ENCODE data around the gene CD160.
"Not testable (repeated sequence)": the region's sequence is repeated elsewhere in the genome, so short reads cannot be mapped to it uniquely, and the experiment has no call there.

The CD160 gene, protein sequence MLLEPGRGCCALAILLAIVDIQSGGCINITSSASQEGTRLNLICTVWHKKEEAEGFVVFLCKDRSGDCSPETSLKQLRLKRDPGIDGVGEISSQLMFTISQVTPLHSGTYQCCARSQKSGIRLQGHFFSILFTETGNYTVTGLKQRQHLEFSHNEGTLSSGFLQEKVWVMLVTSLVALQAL

DNA sequence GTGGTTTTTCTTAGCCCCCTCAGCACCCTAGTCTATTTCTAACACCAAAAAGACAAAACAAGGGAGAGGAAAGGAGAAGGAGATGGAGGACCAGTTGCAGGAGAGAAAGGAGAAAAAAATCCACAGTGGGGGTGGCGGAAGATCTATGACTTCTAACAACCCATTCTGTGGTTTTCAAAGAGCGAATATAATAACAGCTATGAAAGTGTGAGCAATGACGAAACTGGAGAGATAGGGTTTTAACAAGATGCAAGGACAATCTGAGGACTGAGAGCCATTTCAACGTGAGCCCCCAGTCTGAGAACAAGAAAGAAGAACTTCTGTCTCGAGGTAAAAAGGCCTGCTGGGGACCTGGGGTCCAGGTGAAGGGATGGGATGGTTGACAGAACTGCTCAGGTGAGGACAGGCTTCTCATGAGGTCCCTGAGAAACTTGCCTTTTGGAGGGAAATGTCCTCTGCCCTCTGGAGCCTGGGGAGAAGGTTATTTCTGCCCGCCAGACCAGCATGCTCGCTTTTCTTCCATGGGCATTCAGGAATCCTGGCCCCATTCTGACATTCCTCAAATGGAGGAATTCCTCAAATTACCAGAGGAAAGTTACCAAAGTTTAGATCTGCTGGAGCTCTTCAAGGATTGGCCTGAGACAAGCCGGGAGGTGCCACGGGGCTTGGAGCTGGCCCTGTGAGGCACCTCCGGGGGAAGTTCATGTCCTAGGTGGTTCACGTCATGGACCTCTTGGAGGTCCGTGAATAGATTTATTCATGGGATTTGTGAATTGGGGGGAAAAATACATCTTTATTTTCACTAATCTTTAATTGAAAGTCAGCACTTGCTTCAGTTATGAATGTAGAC, at the start of gene CD160:
Gene CD160, plus strand, starts transcription at position 270 of the 850 bp plus-strand sequence. CDS start 8,829 bp downstream, outside the sequence.
- DNase-seq = peak; percentile 58

DNA sequence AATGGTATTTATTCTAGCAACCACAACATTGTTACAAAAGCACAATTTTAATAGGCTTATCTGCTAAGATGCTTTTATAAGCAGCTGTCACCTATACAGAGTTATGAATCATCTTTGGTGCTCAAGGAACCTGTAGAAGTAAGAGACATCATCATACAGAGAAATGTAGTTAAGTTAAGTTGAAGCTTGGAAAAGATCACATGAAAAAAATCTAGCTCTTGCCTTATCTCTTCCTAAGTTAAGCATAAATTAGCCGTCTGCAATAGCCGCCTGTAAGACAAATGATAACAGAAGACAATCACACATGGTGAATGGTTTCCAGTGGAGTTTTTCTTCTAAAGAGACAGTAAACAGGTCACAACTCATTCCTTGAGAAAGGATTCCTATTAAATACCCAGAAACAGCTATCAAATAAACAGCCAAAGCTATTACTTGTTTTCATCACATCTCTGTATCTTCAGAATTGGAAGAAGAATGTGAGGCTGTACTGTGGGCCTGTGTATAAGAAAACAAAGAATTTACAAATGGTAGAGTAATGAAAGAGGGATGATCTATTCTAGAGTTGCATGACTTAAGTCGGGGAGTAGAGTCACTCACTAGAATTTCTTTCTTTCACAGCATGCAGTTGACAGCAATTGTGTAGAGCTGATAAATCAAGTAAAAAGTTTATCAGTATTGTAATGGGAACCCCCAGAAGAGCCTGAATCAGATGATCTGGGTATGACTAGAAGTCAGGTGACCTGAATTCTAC, 48.1 kb upstream of the CD160 start:
- not testable (repeated sequence) for DNase-seq

DNA sequence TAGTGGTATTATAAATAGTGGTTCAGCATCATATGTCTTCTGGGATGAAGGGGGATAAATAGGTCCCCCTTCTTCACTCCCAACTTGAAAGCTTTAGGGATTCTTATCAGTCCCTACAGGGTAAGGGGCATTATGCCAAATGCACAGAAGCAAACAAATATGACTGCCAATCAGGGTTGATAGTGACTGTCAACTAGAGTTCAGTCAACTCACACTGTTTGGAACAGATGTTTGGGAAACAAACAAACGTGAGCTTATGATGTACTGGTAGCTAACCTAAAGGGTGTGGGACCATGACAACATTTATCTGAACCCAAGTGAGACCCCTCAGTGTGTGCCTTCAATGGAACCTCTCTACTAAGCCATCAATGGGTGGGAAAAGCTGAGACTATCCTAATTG, 46.1 kb upstream of the CD160 start:
- DNase-seq = not testable (repeated sequence)

DNA sequence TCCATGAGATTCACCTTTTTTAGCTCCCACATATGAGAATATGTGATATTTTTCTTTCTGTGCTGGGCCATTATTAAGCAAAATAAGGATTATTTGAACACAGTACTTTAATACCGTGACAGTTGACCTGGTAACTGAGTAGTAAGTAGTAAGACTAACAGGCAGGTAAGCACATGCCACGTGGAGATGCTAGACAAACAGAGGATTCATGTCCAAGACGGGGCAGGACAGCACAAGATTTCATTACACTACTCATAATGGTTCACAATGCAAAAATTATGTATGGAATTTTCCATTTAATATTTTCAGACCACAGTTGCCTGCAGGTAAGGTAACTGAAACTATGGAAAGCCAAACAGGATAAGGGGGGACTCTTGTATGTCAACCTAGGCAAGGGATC, 34.4 kb upstream of the CD160 start:
- not testable (repeated sequence) for DNase-seq

DNA sequence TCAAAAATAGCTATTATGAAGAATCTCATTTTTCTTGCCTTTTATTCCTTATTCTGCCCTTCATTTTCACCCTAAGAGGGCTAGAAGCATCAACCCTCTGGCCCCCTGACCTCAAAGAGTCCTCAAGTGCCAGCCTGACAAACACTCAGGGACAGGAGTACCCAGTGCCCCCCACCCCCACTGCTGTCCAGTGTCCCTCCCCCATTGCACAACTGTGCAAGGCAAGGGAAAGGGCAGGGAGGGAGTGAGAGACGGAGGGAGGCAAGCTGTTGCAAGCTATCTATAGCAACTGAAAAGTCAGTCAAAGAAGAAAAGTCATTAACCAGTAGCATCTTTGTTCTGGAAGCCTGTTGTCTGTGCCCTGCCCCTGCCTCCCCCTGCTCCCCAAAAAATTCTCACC, 33.2 kb upstream of the CD160 start:
- DNase-seq = not testable (repeated sequence)

DNA sequence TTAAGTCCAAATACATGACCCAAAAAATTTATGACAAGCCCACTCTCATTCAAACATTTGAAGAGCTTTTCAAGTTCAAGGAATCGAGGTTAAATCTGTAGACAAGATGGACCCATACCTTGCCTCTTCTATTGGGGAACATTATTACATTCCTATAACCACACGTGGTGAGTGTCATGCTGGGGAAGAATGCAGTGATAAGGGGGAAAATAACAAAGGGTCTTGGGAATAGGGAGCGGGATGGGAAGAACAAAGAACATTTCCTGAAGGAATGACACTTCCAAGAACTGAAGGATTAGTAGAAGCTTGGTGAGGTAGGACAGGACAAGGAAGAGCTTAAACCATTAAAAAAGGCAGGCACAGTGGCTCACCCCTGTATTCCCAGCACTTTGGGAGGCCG, 31.0 kb upstream of the CD160 start:
- no peak for DNase-seq

DNA sequence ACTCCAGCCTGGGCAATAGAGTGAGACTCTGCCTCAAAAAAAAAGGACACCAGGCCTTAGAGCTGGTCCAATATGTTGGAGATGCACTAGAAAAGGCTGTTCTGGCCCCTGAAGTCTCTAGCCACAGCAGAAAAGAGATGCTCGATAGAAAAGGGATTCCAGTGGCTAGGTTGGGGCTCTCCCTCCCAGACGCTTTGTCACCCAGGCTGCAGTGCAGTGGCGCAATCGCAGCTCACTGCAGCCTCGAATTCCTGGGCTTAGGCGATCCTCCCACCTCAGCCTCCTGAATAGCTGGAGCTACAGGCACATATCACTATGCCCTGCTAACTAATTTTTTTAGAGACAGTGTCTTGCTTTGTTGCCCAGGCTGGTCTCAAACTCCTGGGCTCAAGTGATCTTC, 30.4 kb upstream of the CD160 start:
- no peak for DNase-seq

DNA sequence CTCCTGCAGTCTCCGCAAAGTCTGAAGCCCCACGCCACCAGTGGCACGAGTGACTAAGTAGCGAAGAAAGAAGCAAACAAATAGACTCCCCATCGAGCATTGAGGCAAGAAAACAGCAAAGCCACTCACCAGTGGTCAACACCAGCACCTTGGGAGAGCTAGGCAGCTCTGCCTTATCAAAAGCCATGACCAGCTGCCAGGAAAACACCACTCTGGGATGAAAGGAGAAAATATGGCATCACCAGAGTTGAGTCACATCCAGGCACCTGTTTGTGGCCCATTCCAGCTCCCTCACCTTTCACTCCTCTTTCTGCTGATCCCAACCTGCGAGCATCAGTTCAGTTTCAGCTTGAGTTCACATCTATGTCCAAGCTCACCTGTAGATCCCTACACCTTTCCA, 29.4 kb upstream of the CD160 start:
- no peak for DNase-seq

DNA sequence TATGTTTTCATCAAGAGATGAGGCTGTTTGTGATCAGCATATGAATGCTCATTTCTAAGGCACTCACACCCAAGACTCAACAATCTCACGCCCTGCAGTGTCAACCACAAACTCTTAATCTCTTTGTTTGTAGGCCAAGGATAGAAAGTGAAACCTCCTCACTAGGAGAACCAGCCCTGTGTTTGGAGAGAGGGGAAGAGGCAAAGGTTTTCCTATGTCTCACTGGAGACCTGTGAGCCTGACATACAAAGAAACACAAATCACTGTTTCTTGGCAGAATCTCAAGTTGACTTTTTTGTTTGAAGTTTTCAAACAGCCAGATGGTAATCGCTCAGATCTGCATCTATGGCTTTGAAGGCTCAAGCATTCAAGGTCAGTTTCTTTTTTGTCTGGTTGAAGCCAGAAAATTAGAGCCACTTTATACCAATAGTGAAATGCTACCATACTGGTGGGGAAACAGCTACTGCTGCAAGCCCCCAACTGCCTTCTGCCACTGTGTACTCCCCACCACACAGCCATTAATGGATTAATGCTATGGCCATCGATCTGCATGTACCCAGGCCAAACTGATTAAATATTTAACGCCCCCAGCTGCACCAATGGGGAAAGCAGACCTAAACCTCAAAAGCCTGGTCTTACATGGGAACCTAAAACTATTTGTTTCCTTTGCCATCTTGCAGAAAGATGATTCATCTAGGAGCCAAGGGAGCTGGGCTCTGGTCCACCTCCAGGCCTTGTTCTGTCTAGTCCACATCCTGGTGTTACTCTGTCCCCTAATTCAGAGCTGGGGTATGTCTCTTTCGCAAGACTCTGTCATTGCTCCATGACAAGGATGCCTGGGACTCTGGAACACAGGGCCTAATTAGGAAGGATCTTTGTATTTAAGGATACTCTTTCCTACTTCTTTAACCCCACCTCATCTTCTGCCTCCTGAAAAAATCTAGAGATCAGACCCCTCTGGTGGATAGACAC, 28.4 kb upstream of the CD160 start:
- DNase-seq = peak; percentile 77

DNA sequence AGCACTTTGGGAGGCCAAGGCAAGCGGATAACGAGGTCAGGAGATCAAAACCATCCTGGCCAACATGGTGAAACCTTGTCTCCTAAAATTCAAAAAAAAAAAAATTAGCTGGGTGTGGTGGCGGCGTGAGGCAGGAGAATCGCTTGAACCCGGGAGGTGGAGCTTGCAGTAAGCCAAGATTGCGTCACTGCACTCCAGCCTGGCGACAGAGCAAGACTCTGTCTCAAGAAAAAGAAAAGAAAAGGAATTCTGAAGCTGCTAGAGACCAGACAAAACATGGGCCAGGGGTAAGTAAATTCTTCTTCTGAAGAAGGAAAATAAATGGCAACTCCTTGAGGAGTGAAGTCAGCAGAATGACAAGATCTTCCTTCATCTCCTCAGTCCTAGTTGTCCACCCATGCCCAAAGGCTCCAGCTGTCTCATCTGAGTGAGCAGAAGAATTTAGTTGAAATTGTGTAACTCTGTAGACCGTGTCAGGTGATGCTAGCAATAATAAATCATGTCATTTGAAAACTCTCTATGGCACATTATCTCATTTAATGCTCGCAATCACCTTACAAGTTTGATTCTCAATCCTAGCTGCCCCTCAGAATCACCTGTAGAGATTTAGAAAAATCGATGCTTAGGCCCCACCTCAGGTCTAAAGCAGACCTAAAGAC, 26.4 kb upstream of the CD160 start:
- no peak for DNase-seq

DNA sequence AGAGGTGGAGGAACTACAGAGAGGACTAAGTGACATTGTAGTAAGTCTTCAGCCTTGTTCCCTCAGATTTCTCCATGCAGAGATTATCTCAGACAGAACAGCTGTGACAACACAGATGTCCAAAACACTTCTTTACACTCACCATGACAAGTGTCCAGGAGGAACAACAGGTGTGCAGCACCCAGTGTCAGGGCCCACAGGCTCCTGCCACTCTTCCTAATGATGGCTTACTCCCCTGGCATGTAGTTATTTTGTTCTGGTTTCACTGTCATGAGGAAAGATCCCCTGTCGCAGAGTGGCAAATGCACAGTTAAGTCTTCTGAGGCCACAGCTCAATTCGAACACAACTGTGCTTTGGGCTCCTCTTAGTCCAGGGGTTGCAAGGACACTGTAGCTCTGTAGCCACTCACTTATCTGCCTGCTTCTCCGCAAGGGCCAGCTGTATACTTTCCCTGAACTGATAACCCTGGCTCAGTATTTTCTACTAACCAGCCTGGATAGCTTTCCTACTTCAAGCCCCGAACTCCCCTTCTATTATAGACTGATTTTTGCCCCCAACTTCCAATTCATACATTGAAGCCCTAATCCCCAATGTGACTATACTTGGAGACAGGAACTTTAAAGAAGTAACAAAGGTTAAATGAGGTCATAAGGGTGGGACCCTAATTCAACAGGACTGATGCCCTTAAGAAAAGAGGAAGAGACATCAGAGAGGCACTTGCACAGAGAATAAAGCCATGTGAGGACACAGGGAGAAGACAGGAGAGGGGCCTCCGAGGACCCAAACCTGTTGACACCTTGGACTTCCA, 23.3 kb upstream of the CD160 start:
- DNase-seq = no peak

DNA sequence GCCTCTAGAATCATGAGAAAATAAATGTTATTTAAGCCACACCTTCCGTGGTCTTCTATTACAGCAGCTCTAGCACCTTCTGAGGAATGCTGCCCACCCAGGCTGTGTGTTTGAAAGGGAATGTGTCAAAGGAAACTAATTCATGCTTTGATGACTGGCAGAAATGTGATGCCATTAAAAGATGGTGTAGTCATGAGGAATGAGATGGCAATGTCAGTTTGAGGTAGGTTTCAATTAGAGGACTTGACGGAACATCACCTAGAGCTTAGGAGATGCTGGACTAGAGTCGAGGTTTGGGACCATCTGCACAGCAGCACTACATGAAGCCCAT, 22.7 kb upstream of the CD160 start:
- no peak for DNase-seq

DNA sequence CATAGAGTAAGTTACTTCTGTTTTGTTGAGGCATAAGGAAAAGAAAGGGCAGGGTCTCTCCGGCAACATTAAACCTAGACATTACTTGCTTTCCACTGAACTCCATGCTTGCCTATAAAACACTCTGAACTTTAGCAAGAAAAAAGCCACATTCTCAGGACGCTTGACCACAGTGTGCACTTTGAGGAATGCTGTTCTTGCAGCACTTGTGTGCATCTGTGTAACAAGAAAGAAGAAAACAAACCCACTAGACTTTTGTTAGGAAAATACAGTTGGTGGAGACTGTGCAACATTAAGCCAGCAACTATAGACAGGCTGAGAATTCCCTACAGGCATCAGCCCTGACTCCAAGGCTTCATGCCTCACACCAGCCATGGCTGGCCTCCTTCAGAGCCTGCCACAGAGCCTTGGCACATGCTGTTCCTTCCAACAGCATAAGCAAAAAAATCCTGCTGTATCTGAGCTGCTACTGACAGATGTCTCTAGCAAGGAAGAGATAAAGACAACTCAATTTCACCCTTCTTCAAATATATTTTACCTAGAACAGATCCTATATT, 17.9 kb upstream of the CD160 start:
- no peak for DNase-seq

DNA sequence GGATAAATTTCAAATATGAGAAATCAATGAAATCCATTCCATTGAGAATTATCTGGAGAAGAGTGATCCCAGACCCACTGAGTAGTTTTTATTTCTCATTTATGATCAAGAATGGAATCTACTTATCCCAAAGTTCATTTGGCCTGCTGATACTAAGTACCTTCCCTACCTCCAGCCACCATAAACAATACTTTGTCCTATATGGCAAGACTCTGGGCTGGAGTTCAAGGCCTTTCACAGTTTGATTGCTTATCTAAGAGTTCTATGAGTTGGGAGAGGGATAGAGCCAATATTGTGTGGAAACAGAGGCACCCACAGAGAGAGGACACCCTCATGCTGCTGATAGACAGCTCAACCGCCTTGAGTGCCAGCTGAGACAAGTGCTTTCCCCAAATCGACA, 17.2 kb upstream of the CD160 start:
- DNase-seq = no peak

DNA sequence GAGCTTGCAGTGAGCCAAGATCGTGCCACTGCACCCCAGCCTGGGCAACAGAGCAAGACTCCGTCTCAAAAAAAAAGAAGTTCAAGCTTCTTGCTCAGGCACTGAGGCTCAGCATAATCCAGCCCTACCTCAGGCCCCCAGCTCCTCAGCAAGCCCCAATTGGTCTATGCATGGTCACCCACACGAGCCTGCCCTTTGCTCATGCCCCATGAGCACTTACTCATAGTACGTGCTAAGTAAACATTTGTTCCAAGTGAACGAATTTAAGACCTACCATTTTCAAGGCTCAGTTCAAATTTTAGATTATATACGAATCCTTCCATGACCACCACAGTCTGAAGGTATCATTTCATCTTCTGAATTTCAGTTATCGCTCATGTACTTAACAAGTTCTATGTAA, 16.5 kb upstream of the CD160 start:
- DNase-seq = no peak

DNA sequence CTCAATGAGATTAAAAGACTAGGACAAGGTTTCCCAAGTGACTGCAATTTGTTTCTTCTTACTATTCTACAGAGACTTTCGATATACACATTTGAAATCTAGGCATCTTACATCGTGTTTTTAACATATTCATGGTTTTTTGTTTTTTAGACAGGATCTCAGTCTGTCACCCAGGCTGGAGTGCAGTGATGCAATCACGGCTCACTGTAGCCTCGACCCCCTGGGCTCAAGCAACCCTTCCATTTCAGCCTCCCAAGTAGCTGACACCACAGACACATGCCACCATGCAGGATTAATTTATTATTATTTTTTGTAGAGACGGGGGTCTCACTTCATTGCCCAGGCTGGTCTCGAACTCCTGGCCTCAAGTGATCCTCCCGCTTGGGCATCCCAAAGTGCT, 13.7 kb upstream of the CD160 start:
- DNase-seq = no peak

DNA sequence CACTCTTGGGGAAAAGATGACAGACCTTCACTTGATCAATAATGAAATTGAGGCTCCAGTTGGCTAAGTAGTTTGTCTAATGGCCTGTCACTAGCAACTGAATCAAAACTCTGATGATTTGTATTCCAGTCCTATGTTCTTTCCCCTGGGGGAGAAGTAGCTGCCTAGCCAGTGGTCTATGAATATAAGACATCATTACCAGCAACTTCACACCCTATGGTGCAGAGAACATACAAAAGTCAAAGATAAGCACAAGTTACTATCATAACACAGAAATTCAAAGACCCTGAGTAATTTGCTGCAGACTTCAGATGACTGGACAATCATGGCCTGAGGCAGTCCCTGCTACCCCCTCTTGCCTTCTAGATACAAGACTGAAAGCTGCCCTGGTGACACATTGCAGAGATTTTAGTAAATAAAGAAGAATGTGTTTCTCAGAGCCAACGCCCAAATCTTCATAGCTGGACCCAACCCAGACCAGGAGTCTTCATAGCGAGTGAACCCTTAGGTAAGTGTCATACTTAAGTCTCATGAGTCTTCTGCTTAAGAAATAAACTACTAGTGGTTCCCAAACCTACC, 13.1 kb upstream of the CD160 start:
- DNase-seq = no peak

DNA sequence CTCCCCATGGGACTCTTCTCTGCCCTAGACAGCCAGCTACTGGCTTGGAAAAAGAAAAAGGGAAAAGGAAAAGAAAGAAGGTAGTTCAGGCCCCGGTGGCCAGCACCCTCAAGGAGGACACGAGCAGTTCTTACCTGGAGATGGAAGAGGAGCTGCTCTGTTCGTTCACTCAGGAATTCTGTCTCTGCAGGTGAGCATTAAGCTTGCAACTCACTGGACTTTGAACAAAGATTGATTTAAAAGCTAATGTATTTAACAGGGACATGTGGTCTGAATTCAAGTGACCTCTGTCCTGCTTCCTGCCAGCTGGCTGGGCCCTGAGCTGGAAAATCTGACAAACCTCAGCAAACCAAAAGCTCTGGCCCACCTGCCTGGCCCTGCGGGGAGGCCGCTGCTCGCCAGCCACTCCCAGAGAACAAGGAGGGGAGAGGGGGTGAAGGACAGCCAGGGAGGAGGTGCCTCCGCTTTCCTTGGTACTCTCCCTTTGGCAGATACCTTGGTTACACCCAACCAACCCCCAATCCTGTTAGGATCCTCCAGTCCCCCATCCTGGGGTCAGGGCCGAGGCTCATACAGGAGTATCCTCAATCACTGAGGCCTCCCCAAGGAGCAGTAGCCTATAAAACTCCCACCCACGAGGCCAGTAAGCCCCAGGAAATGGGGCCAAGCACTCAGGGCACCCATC, 12.0 kb upstream of the CD160 start, which contains the start of gene PDZK1:
Gene PDZK1, minus strand, starts transcription at position 186 of the 685 bp plus-strand sequence. CDS start 19,347 bp downstream, outside the sequence.
- no peak for DNase-seq

DNA sequence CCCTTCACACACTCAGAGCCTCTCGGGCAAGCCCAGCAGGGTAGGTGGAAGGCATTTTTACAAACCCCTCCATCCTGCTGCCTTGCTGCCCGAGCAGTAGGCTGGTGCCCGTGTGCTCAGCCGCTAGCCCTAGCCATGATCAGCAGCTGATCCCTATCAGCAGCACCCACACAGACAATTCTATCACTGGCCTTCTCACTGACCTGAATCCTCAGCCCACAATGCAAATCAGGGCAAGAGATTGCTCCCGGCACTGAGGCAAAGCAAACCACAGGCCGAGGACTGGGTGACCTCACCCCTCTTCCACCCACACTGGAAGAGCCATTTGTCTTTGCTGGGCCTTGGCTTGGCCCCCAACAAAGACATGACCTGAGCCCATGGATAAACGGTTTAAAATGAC, 11.2 kb upstream of the CD160 start:
- no peak for DNase-seq

Measured in activated CD4-positive, alpha-beta T cell treated with anti-CD3 and anti-CD28 coated beads, Interleukin-10, Interleukin-2, amounts not matched to agents 100 ng/mL and 50 ng/mL, durations not matched to agents 16 hours and 8 hours (primary cell).